ENCODE data around the gene NR3C2. TPM values are rescaled to one million over a fixed set of nuclear protein-coding genes. Genes with fewer than 3 reads are reported as not detected.
"Not testable (repeated sequence)": the region's sequence is repeated elsewhere in the genome, so short reads cannot be mapped to it uniquely, and the experiment has no call there.

Gene NR3C2
- total RNA-seq, 1 donor from 2014 or later: 0.79 TPM

GRCh38 chr4:148196164-148196563 lies 246.1 kb downstream of the NR3C2 start:
- Histone ChIP-seq H3K36me3 (ENCODE audit: control insufficient read depth, insufficient read depth, low read length) (no peaks in the 10 kb centered on the region), H3K27me3 (ENCODE audit: control insufficient read depth, insufficient read depth, low read length) (no peaks in the 10 kb centered on the region), H3K4me3 (ENCODE audit: low read depth, low read length) (no peak overlapping the region)
- no peak for TF ChIP-seq CTCF (IDR thresholded peaks at IDR 0.05; ENCODE audit: insufficient read depth, low read length, severe bottlenecking)
- DNase-seq (ENCODE audit: low read depth) (no peak), FAIRE-seq (no peak)

GRCh38 chr4:148192526-148192925 lies 249.7 kb downstream of the NR3C2 start:
- Histone ChIP-seq H3K36me3 (ENCODE audit: control insufficient read depth, insufficient read depth, low read length) (no peaks in the 10 kb centered on the region), H3K27me3 (ENCODE audit: control insufficient read depth, insufficient read depth, low read length) (no peaks in the 10 kb centered on the region), H3K4me3 (ENCODE audit: low read depth, low read length) (no peak overlapping the region)
- FAIRE-seq (no peak), DNase-seq (ENCODE audit: low read depth) (no peak)
- no peak for TF ChIP-seq CTCF (IDR thresholded peaks at IDR 0.05; ENCODE audit: insufficient read depth, low read length, severe bottlenecking)

DNA sequence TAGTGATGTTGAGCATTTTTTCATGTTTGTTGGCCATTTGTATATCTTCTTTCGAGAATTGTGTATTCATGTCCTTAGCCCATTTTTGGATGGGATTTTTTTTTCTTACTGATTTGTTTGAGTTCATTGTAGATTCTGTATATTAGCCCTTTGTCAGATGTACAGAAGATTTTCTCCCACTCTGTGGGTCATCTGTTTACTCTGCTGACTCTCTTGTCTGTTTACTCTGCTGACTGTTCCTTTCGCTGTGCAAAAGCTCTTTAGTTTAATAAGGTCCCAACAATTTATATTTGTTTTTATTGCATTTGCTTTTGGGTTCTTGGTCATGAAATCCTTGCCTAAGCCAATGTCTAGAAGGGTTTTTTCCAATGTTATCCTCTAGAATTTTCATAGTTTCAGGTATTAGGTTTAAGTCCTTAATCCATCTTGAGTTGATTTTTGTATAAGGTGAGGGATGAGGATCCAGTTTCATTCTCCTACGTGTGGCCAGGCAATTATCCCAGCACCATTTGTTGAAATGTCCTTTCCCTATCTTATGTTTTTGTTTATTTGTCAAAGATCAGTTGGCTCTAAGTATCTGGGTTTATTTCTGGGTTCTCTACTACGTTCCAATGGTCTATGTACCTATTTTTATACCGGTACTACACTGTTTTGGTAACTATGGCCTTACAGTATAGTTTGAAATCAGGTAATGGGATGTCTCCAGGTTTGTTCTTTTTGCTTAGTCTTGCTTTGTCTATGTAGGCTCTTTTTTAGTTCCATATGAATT lies 254.6 kb downstream of the NR3C2 start:
- H3K27me3 ChIP-seq (ENCODE audit: control insufficient read depth, insufficient read depth, low read length); FAIRE-seq; DNase-seq (ENCODE audit: low read depth); H3K36me3 ChIP-seq (ENCODE audit: control insufficient read depth, insufficient read depth, low read length); H3K4me3 ChIP-seq (ENCODE audit: low read depth, low read length): not testable (repeated sequence)

DNA sequence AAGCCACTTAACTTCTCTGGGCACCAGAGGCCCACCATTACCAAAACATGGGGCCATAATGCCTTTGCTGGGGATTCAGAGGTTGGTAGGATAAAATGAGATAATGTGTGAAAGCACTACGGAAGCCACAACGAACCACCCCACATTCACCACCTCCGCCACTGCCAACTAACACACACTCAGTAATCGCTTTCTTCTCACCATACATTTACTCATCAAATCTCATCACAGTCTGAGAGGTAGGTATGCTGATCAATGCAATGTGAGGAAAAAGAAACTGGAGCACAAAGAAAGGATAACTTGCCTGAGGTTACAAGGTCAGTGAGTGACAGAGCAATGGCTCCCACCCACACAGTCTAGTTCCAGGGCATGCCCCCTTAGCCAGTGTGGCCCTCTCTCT lies 257.3 kb downstream of the NR3C2 start:
- DNase-seq (ENCODE audit: low read depth) (no peak), FAIRE-seq (peak; percentile 13)
- H3K36me3 ChIP-seq (ENCODE audit: control insufficient read depth, insufficient read depth, low read length): no peaks in the 10 kb centered on the region
- H3K27me3 ChIP-seq (ENCODE audit: control insufficient read depth, insufficient read depth, low read length): no peaks in the 10 kb centered on the region
- no peak overlapping the region for H3K4me3 ChIP-seq (ENCODE audit: low read depth, low read length)
- TF ChIP-seq CTCF (IDR thresholded peaks at IDR 0.05; ENCODE audit: insufficient read depth, low read length, severe bottlenecking): no peak

GRCh38 chr4:148182230-148182911 lies 259.8 kb downstream of the NR3C2 start:
- no peak for FAIRE-seq
- Histone ChIP-seq H3K27me3 (ENCODE audit: control insufficient read depth, insufficient read depth, low read length) (no peaks in the 10 kb centered on the region), H3K36me3 (ENCODE audit: control insufficient read depth, insufficient read depth, low read length) (no peaks in the 10 kb centered on the region), H3K4me3 (ENCODE audit: low read depth, low read length) (no peak overlapping the region)
- no peak for DNase-seq (ENCODE audit: low read depth)
- no peak for TF ChIP-seq CTCF (IDR thresholded peaks at IDR 0.05; ENCODE audit: insufficient read depth, low read length, severe bottlenecking)

DNA sequence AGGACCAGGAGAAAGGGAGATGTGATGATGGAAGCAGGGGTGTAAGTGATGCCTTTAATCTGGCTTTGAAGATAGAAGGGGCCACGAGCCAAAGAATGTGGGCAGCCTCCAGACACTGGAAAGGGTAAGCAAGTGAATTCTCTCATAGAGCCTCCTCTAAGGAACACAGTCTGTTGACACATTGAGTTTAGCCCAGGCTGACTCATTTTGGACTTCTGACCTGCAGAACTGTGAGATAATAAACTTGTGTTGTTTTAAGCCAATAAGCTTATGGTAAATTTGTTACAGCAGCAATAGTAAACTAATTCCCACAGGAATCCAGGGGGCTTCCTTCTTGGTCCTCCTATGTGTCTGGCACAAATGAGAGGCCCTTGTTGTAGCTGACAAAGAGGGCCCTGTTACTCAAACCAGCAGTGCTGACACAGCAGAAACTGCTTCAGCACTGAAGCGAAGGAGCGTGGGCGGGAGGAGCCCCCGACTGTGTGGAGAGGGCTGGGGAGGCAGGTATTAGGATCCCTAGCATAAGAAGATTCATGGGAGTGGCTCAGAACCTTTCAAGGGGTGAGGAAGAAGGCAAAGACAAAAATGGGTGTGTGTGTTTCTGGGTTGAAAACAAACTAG lies 268.7 kb downstream of the NR3C2 start:
- Histone ChIP-seq H3K4me3 (ENCODE audit: low read depth, low read length) (no peak overlapping the region), H3K36me3 (ENCODE audit: control insufficient read depth, insufficient read depth, low read length) (no peaks in the 10 kb centered on the region), H3K27me3 (ENCODE audit: control insufficient read depth, insufficient read depth, low read length) (no peaks in the 10 kb centered on the region)
- TF ChIP-seq CTCF (IDR thresholded peaks at IDR 0.05; ENCODE audit: insufficient read depth, low read length, severe bottlenecking): no peak
- DNase-seq (ENCODE audit: low read depth) (no peak), FAIRE-seq (no peak)
